ENCODE measurements around the gene CCNB2.
"Not testable (repeated sequence)": the region's sequence is repeated elsewhere in the genome, so short reads cannot be mapped to it uniquely, and the experiment has no call there.

The CCNB2 gene

DNA sequence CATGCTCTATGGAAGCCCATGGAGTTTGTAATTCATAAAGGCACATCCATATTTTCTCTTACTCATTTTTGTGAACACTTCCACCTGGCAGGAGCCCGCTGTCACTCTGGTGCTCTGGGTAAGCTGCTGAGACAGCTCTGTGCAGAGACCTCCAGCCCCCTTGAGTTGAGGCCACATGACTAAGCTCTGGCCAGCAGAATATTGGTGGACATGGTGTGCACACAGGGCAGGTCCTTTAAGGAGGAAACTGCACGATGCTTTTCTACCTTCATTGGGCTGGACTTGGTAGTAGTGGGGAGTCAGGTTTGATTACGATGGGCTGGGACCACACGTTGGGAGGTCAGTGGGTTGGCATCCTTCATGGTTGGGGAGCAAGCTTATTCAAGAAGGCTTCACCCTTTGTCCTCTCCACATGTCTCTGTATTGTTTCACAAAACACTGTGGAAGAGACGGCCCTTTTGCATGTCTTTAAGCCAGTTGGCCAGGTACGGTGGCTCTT is 29.0 kb downstream of the CCNB2 start:
- DNase-seq (ENCODE audit: low read depth in 2 of 2) = no peak

DNA sequence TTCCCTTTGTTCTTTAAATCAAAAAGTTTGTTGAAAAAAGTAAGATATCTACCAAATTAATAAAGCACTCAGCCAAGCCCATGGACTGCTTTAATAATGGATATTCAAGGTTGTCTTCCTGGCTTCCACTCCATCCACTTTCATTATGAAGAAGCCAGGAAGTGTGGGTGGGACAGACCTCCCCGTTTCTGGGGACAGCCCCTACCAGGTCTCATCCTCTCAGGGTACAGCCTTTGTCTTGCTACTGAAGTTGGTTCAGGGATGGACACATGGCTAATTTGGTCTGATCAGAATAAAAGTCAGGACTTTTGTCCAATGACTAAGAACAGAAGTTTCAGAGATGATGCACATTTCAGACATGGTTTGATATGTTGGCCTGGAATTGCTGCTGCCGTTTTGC is 32.6 kb downstream of the CCNB2 start:
- DNase-seq (ENCODE audit: low read depth in 2 of 2) = no peak

DNA sequence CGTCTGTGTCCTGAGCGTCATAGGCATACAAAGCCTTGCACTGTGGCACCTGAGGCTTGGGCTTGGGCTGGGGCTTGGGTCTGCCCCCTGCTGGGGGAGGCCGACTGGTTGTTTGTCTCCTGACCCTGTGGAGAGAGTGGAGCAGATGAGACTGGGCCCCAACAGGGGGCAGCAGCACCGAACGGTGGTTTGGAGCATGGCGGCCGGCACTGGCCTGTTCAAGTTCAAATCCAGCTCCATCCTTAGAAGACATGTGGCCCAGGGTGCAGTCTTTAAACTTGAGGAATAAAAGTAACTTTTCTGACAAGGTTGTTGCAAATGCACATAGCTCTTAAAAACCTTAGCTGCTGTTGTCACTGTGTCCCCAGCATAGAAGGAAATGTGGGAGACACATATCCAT is 33.3 kb downstream of the CCNB2 start:
- peak; percentile 34 to 40 for DNase-seq (ENCODE audit: low read depth in 2 of 2)

DNA sequence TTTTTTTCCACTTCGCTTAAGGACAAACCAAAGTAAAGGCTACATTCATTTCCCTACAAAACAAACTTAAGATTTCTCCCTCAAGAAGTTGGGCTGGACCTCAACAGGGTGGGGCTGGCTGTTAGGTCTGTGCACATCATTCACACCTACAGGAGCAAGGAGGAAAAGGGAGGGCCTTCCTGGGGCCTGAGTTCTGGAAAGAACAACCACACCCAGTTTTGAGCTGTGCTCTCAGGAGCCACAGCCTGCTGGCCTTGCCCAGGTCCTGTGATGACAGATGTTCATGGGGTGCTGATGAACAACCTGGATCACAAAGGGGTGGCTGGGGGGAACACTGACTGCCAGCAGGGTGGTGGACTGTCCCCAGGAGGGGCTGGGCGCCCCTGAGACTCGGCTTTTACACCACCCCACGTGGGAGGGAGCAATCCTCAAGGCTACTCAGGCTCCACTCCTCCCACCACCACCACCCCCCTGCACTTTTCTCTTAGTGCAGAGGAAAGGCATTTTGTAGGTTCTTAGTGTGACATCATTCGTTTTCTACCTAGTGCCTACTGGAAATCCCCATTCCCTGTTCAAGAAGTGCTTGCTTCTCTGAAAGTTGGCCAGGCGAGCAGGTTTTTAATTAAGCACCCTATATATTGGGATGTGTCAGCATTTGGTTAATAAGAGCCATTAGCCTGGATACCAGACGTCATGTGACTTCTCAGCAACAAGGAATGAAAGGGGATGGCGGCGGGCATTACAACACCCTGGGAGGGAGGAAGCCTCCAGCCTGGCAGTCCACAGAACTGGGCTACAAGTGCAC is 35.7 kb downstream of the CCNB2 start:
- no peak for DNase-seq (ENCODE audit: low read depth in 2 of 2)

DNA sequence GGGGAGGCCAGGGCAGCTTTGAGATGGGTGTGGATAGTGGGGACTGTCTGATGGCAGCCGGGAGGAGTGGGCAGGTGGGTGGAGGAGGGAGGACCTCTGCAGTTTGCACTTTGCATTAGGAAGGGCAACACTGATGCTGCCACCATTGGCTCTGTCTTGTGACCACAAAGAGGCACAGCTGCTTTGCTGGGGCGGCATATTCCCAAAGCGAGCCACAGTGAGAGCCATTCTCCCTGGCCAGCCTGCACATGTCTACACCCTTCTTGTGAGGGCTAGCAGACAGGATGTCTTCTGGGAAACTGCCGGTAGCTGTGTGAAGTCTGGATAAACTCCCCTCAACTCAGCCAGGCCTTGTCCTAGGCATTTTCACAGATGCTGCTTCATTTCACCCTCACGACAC is 38.3 kb downstream of the CCNB2 start:
- DNase-seq (ENCODE audit: low read depth in 2 of 2) = no peak

DNA sequence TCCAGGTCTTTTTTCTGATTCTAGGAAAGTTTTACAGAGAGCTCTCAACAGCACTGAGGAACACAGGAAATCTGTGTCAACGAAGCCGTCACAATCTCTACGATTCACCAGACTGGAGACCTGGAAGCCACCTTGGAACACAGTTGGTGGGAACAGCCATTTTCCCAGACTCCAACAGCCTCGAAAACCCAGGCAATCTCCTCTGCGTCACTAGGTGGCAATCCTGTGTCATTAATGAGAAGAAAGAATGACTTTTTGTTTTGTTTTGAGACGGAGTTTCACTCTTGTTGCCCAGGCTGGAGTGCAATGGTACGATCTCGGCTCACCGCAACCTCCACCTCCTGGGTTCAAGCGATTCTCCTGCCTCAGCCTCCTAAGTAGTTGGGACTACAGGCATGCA is 39.6 kb downstream of the CCNB2 start:
- not testable (repeated sequence) for DNase-seq (ENCODE audit: low read depth in 2 of 2)

DNA sequence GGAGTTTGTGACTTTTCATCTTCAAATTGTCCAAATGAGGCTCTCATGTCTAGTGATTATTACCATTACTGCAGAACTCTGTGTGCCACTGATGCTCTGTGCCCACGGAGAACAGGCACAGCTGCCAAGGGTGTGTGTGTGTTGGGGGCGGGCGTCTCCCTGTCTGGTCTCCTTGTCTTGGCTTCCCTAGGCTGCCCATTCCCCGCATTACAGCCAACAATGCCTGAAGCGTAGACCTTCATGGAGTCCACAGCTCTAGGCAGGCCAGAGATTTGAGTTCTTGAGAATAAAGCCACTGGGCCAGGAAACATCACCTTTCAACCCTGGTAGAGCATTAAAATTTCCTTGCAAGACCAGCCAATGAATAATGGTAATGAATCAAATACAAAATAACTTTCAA is 42.7 kb downstream of the CCNB2 start:
- DNase-seq (ENCODE audit: low read depth in 2 of 2) = no peak

DNA sequence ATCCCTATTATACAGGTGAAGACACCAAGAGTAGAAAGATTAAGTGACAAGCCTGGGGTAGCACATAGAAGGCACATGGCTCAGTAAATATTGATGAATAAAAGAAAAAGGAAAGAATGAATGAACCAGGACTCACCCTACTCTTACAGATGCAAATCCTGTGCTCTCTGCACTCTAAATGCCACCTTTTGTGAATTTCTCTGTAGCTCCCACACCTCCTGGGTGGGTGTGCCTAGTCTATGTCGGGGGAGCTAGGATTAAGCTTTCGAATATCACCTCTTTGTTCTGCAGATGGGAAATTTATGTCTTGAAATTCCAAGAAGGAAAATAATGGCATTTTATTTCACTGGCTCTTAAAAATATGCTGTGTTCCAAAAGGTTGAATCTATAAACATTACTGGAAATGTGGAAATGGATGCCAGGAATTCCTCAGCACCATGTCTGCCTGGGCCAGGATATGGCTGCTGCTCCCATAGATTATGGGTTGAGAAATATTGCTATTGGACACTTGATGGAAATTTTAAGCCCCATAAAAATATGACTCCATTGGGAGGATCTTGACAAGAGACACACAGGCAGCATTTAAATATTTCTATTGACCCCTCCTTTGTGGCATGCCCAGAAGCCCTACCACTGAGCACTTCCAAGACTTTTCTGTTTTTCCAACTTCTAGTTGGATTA is 43.3 kb downstream of the CCNB2 start:
- no peak for DNase-seq (ENCODE audit: low read depth in 2 of 2)

DNA sequence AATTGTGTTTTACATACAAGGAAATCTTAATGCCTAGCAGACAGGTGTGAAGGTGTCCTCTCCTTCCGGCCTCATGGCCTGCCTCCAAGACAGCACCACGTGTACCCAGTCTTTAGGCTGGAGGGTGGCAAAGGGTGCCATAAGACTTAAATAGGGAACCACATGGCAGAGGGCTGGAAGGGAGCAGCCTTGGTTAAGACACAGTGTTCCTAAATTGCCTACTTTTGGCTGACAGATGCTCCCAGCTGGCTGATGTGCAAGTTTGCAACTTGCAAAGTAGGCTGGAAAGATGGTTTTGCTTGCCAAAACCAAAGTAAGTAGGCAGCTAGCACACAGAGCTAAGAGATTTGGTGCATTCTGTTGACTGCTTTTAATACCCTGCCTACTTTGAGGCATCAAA is 45.2 kb downstream of the CCNB2 start:
- DNase-seq (ENCODE audit: low read depth in 2 of 2) = no peak

DNA sequence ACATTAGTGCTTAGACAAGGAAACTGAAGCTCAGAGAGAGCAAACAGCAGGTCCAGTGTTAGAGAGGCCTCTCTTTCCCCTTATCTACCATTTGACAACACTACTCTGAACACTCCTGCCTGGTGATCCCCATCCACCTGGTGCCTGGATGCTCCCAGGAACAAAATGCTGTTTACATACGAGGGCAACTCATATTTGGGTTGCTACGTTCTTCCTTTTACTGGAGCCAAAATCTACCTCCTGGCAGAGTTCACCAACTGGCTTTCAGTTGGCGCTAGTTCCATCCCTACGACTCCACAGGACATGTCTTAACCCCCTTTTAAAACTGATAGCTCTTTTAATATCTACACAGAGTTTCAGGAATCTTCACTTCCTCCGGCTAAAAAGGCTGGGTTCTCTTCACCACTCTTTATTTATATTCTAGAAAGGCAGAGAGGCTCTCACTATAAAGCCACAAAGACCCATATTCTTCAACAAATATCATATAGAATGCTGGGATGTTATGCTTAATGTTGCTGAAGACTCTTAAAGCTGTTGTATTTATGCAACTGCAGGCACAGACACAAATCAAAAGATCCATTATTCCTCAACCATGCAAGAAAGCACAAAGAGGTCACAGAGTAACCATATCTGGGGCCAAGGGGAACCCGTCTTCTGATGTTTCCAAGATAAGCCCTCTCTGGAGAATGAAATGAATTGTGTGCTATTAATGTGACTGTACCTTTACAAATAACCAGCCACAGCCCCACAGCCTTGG is 47.9 kb downstream of the CCNB2 start:
- DNase-seq (ENCODE audit: low read depth in 2 of 2) = no peak

DNA sequence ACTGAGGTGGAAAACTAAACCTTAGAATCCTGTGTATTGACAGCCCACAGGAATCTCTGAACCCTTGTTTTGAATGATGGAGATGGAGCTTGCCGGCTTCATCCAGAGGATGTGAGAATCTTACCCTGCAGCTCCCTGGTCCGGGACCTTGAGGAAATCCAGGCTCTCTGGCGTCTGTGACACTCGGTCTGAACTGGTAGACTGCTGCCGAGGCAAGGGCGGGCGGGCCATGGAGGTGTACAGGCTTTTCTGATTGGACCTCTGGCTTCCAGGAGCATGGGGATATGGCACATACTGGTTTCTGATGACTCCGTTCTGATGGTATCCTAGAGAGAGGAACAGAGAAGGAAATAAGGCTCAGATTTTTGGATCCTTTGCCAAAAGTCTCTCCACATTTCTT is 48.5 kb downstream of the CCNB2 start:
- DNase-seq (ENCODE audit: low read depth in 2 of 2) = no peak

DNA sequence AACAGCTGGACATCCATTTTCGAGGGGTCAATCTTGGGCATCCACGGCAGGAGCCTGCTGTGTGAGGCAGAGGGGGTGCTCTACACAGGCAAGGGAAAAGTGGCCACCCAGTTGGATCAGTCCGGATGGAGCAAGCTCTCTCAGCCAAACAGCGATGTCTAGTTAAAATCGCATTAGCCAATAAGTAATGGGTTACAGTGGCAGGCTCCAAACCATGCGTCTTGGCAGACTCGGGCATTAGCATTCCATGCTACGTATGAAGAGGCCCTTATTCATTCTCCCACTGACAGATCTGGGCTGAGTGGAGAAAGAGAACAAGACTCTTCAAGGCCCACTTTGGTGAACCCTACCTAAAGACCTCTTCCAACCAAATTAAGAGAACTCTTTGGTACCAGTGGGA is 49.3 kb downstream of the CCNB2 start:
- DNase-seq (ENCODE audit: low read depth in 2 of 2) = no peak

DNA sequence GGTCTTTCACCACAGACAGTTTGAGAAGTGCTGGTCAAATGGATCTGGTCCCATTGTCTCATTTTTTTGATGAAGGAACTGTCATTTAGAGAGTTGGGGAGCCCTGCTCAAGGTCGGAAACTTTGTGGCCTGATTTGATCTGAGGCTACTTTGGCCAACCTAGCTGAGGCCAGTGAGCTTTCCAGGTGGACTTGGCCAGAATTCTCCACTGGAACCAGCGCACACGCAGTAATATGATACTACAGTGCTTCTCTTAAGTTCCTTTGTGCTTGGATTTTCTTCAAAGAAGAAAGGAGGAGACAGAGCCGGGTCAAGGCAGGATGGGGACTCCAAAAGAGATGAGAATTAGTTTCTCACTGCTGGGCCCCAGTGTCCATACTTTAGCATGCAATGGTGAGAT is 50.5 kb downstream of the CCNB2 start:
- no peak for DNase-seq (ENCODE audit: low read depth in 2 of 2)

DNA sequence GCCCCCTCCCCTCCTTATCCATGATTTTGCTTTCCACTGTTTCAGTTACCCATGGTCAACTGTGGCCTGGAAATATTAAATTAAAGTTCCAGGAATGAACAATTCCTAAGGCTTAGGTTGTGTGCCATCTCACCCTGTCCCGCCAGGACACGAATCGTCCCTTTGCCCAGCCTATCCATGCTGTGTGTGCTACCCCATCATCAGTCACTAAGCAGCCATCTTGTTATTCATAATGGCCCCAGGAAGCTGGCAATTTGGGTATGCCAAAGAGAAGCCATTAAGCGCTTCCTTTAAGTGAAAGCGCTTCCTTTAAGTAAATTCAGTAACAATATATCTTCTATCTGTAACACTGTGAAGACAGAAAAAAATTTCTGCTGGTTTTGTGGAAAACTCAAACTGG is 52.5 kb downstream of the CCNB2 start:
- DNase-seq (ENCODE audit: low read depth in 2 of 2) = no peak

DNA sequence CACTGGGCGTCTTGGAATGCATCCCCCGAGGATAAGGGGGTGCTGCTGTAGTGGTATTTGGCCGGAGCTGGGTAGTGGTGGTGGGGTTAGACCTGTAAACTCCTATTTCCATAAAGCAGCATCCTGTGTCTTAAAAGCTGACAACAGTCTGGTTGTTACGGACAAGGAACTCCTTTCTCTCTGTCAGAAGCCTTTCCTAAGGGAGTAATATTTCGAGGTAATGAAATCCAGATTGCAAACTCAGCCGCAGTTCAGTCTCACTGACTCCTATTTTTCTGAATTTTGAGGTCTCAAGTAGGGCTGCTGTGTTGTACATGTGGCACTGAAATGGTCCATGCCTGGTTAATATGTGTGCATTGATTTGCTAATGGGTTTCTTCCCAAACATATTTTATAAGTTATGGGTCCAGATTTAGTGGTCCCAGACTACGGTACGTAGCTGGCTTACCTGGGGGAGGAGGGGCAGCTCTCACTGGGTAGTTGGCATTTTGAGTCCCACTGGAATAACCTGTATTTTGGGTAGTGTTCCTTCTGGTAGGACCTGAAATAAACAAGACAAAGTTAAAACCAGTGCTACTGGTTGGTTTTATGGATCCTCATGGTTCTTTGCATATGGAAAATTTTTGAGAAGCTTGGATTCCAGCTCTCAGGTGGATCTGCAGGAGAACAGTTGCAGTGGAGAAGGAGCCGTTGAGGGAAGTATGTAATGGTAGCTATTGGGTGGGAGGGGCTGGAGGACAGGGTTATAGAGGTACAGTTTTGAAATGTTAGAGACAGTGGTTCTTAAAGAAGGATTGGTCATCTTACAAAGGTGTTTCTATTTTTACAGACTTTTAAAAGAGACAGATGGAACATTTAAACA is 53.1 kb downstream of the CCNB2 start:
- DNase-seq (ENCODE audit: low read depth in 2 of 2) = no peak

DNA sequence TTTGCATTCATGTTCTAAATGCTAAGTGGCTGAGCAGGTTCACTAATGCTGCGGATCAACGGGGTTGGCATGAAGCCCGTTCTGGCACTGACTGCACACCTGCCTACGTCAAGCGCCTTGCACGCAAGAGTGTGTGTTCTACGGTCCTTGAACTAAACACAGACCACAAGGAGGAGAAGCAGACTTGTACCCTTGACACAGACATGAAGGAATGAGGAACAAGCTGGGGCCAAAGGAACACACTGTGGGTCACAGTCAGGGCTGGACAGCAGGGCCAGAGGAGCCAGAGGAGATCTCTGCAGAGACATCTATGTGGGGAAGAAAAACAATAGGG is 53.7 kb downstream of the CCNB2 start:
- DNase-seq (ENCODE audit: low read depth in 2 of 2) = no peak

DNA sequence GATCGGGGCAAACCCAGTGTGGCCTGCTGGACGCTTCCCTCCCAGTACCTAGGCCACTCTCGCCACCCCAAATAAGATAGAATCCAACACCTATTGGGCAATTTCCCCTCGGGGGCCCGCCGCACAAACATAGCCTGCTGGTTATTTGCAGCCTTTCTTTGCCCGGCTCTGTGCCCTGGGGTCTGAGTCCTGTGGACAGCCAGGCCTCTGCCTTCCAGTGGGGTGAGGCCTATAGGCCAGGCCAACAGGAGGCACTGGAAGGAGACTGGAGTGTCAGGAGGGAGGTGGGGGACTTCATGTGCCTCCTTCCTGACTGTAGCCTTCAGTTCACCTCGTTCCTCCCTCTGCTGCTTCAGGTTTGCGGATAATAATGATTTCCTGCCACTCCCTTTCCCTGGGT is 54.3 kb downstream of the CCNB2 start:
- no peak for DNase-seq (ENCODE audit: low read depth in 2 of 2)

DNA sequence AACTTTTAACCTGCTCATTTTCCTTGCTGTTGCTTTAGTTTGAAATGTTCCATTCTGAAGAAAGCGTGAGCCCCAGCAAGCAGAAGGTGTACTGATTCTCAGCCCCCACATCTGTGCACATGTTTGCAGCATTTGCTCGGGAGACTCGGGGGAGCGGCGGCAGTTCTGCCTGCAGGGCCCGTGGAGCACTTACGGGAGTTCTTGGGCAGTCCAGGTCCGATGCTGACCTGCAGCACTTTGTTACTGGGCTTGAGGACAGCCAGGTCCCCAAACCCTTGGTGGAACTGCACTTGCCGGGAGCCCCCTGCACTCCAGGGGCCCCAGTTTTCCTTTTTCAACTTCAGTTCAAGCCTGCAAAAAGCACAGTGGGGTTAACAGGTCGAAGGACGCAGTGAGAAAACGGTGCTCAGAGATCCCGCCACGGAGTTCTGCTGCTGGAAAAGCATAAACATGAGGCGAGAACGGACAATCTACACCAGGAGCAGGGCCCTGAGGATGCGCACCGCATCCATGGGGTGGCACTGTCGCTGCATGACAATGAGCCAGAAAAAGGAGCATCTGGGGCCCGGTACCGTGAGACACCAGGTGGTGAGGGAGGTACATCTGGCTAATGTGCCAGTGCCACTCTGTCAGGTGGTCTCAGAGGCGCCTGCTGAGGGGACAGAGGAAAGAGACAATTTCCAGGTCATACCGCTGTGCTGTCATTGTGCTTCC is 56.1 kb downstream of the CCNB2 start:
- DNase-seq (ENCODE audit: low read depth in 2 of 2) = peak in 1 of 2 donors; percentile 20

DNA sequence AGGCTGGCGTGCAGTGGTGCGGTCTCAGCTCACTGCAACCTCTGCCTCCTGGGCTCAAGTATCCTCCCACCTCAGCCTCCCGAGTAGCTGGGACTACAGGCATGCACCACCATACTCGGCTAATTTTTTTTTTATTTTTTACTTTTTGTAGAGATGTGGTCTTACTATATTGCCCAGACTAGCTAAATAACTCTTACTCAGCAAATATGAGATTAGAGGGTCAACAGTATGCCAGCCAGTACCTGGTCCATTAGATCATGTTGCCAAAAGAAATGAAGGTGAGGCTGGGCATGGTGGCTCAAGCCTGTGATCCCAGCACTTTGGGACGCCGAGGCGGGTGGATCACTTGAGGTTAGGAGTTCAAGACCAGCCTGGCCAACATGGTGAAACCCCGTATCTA is 57.1 kb downstream of the CCNB2 start:
- DNase-seq (ENCODE audit: low read depth in 2 of 2) = not testable (repeated sequence)

DNA sequence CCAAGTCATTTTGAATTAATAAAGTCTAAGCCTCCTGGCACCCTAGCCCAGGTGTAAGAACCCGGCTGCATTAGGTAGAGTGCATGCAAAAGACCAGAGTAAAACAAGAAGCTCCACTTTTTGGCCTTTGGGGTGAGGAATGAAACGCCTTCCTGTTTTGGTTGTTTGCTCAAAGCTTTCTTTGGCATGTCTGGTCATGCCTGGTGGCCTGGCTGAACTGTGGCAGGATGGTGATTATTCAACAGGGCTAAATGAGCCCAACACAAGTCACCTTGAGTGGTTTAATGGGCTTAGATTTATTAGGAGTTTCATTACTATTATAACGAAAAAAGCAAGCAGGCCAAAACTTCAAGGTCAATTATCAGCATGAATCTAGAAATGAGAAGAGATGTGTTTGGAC is 60.8 kb downstream of the CCNB2 start:
- DNase-seq (ENCODE audit: low read depth in 2 of 2) = no peak

DNA sequence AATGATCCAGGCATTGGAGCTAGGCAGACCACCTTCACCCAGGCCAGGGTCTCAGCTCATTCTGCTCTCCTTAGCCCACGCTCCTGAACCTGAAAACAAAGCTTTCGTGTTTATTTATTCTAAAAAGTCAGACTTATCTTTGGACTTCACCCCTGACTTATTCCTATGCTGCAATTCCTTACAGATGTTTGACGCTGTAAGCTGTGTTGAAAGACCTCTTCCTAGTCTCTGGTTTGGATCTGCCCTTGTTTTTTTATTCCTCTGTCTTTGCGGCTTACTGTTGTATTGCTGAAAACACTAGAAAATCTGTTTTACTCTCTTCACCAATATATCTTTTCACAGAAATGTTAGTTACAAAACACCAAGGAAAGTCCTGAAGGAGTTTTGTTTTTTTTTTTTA is 61.2 kb downstream of the CCNB2 start:
- DNase-seq (ENCODE audit: low read depth in 2 of 2) = no peak
